GM18507 (cell line): Measurements from ENCODE around the gene FERD3L.

Experiments
- DNase-seq: peaks from one replicate; pipeline ENCODE4 v3.0.0; 2011; ENCODE audit warnings: low read depth; ENCODE audit not compliant: insufficient read length; ENCODE audit errors: extremely low spot score
- FAIRE-seq: peaks from 2 replicates; lab custom pipeline; 2011; peaks lifted over from hg19 to GRCh38; lab: Jason Lieb, UNC

The FERD3L gene

DNA sequence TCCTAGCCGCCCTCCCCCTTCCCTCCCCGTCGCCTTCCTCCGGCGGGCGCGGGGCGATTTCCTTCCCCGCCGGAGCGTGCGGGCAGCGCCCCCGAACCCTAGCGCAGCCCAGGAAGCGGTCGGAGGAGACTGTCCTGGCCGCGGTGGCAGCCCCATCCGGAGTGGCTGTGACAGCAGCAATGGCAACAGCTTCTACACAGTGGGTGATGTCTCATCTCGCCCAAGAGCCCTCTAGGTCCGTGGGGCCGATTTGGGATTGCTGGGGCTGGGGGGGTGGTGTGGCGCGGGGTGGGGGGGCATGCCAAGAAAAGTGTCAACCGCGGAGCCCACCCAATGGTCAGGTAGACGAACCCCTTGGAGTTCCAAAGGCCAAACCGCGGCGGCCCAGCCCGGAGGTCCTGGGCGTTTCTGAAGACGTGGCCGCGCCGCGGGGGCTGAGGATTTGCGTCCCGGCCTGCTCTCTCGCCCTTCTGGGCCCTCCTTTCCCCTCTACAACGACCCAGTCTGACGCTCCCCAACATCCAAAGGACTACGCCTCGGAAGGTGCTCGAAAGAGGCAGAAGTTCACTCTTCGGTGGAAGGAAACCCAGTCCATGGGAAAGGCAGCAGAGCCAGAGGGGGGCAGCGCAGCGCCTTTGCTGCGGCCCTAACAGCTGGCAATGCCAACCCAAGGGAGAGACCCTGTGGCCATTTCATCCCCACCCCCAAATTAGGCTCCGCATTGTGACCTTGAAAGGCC is 27.2 kb downstream of the FERD3L start:
- FAIRE-seq (no peak), DNase-seq (no peak)

DNA sequence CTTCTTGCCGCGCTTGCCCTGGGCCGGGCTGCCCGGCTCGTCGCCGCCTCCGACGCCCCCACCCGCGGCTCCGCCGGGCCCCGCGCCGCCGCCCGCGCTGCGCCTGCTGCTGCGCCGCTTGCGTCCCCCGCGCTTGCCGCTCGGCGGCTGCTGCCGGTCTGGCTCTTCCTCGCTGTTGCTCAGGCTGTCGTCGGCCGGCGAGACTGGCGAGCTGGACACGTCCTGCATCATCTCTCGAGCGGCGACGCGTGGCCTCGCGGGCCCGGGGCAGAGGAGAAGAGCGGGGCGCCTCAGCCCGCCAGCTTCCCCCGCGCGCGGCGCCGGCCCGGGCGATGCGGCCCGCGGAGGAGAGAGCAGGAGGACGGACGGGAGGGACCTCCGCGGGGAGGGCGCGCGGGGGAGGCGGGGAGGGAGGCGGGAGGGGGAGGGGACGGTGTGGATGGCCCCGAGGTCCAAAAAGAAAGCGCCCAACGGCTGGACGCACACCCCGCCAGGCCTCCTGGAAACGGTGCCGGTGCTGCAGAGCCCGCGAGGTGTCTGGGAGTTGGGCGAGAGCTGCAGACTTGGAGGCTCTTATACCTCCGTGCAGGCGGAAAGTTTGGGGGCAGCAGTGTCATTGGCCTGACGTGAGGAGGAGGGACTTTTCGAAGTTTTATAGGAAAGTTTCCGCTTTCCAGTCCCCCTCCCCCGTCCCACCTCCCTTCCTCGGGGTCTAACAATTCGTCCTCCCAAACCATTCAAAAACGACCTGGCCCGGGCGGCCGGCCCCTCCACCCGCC is 27.9 kb downstream of the FERD3L start, which contains the start of gene TWIST1:
Gene TWIST1 (minus strand): TSS at position 546 of the 779 bp plus-strand sequence. CDS start 315 bp downstream, at position 231.
- DNase-seq, result no peak
- no peak for FAIRE-seq

DNA sequence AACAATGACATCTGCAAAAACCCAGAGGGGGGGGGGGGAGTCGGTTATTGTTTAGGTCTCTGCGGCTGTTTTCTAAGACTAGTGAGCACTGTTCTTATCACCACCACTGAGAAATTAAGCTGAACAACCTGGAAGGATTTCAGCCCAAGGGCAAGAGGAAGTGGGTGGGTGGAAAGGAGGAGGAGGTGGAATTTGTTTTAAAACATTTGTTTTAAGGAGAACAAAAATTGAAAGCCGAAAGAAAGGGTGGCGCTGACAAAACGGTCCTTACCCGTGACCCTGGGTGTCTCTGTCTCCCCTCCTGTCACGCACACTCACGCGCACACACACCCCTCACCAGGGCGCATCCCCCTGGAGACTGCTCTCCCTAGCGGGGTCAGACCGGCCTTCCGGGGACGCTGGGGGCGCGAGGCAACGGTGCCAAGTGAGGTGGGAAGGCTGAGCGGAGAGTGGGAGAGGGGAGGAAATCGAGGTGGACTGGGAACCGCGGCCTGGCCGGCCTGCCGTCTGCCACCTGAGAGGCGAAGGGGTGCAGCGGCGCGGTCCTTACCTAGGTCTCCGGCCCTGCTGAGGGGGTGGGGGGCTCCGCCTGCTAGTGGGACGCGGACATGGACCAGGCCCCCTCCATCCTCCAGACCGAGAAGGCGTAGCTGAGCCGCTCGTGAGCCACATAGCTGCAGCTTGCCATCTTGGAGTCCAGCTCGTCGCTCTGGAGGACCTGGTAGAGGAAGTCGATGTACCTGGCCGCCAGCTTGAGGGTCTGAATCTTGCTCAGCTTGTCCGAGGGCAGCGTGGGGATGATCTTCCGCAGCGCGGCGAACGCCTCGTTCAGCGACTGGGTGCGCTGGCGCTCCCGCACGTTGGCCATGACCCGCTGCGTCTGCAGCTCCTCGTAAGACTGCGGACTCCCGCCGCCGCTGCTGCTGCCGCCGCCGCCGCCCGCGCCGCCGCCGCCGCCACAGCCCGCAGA is 28.8 kb downstream of the FERD3L start:
- FAIRE-seq (no peak), DNase-seq (no peak)

DNA sequence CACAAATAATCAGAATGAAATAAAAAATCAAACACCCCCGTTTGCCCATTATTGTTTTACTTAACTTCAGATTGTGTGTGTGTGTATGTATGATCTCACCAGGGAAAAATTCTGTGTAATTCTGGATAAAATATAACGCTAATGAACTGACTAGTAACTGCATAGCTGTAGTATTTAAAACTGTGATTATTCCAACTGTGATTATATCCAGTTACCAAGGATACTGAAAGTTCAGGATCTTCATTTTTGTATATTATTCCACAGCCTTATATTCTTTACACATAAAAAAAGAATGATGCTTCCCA is 30.7 kb downstream of the FERD3L start:
- no peak for FAIRE-seq

GRCh38 chr7:19113855-19114550 is 31.2 kb downstream of the FERD3L start:
- FAIRE-seq (no peak), DNase-seq (no peak)

More for the DNA sequence above, 30.7 kb downstream of the FERD3L start:
- DNase-seq, result no peak

DNA sequence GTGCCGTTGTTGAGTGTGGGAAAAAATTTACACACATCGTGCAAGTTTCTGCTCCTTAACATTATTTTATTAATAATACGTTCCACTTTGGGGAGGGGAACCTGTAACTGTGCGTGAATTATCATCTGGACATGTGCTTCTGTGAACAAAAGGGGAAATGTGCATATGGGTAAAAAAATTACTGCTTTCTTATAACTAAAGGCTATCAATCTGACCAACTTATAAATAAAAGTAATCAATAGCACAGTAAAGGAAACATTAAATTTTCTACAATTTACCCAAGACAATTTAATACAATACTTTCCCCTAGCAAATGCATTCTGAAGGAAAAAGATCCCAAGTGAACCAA is 32.2 kb downstream of the FERD3L start:
- no peak for DNase-seq
- no peak for FAIRE-seq

DNA sequence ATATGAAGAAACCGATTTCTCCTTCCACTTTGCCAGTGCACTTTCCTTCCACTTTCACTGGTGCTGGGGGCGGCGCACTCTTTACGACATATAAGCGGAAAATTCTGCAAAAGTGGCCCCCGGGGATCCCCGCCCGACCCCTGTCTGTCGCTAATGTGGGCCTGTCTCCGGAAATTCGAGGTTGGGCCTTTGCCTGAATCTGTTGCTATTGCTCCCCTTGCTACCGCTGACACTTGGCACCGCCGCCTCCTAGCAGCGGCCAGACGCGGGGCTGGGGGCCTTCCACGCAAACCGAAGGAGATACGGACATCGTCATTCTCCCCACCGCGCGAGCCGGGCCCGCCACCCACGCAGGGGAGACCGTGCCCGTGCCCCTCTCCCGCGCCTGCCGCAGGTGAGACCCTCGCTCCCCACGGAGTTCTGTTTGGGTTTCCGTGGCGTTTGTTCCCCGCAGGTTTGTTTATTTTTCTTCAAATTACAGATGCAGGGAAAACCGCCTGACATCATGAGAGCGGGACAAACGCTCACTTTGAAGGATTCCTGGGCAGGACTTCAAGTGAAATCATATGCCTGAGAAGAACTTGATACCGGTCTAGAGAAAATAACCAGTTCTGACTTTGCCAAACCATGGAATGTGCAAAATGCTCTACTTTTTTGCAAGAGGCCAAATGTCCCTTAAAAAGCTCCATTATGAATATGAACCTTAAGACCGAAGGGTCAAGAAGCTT is 32.8 kb downstream of the FERD3L start:
- FAIRE-seq (no peak), DNase-seq (no peak)

- no peak for FAIRE-seq
- no peak for DNase-seq
Observed at GRCh38 chr7:19111474-19112273, 33.5 kb downstream of the FERD3L start.

GRCh38 chr7:19110776-19111175 is 34.4 kb downstream of the FERD3L start:
- DNase-seq (no peak), FAIRE-seq (no peak)

GRCh38 chr7:19110026-19110730 is 35.0 kb downstream of the FERD3L start:
- DNase-seq (no peak), FAIRE-seq (no peak)

DNA sequence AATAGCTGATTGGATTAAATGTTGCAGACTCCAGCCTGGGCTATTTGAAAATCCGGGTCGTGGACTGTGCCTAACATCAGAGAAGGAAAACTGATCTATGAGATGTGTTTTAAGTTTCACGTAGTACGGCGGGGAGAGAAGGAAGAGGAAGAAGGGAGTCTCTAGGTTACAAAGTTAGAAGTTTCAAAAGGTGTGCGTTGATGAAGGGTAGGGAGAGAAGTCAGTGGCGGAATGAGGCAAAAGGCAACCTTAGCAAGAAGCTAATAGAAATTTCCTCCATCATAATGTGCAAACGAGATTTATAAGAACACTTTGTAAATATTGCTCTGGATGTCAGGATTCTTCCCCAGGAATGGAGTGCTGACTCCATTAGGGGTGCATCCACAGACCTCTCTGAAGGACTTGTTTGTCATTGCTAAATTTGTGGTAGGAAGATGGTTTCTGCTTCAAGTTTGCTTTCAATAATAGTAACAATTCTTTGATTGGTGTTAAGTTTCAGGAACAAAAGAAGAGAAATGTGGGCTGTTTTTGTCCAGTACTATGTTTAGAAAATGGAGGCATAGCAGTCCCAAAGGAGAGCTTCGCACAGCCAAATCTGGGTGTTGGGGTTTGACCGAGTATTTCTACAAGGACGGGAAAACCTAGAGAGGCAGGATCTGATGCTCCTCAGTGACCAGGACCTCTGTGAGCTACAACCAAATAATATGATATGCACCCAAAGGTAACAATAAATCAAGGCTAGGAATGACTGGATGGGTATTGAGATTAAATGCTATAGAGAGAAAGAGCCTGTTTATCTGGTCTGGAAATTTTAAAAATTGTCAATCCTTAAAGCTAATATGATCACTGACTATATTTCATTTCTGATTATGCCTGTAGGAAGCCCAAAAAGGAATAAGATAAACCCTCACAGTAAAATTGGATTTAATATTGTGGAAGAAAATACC is 35.9 kb downstream of the FERD3L start:
- DNase-seq, result no peak
- FAIRE-seq, result no peak

DNA sequence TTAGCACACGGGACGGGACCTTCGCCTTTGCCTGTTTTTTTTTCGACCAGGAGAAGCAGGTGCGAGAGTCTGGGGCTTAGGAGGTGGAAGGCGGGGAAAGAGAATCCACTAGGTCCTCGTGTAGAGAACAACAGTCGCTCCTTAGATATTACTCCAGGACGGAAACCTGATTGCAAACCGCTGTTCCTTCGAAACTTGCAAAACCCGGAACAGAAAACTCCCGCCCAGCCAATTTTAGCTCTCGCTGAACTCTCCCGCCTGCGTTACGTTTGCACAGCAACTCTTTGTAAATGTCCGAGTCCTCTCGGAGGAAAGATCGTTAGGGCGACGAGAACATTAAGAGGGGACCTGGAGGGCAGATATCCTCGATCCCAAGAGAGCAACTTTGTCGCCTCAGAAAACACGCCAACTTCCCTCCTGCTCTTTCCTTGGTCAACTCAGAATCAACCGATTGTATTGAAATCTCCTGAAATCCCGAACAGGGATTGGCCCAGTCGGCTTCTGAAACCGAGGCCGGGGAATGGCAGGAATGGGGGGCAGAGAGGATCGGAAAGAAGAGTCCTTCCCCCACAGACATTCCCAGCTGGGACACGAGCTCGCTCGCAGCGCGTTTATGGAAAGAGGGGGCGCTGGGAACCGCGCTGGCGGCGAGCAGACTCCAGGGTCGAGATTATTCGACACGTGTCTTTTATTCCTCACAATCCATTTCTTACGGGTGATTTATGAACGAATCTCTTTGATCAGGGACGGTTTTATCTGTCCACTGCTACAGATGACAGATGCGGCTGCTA is 37.7 kb downstream of the FERD3L start:
- FAIRE-seq (no peak), DNase-seq (no peak)

DNA sequence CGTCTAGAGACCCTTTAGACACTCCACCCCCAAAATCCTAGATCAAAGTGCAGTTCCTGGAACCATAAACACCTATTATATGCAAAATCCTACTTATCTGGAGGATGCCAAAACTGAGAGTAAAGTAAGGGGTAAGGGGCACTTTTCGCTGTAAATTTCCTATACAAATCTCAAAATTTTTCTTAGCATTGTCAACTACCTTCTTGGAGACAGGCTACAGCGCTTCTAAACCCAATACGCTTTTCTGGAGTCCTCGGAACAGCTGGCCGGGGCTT is 38.2 kb downstream of the FERD3L start:
- DNase-seq (no peak), FAIRE-seq (no peak)

GRCh38 chr7:19106241-19107080 is 38.8 kb downstream of the FERD3L start:
- FAIRE-seq (no peak), DNase-seq (no peak)

DNA sequence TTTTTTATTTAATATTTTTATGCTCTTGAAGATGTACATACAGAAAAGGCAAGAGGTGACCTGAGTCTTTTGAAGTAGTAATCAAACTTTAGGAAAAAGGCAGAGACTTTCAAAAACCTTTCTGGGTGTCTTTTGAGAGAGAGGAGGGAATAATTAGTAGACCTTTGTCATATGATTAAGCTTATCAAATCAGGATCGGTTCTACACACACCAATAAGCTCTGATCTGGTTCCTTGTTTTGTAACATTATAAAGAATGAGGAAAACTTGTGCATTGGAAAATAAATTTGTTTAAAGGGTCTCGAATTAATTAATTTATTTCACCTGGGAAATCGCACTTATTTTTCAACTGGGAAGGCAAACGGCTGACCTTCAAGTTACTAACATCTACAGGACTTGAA is 39.7 kb downstream of the FERD3L start:
- FAIRE-seq (no peak), DNase-seq (no peak)
